ENCODE data around the gene LARP1.
"Not testable (repeated sequence)": the region's sequence is repeated elsewhere in the genome, so short reads cannot be mapped to it uniquely, and the experiment has no call there.

LARP1 gene

DNA sequence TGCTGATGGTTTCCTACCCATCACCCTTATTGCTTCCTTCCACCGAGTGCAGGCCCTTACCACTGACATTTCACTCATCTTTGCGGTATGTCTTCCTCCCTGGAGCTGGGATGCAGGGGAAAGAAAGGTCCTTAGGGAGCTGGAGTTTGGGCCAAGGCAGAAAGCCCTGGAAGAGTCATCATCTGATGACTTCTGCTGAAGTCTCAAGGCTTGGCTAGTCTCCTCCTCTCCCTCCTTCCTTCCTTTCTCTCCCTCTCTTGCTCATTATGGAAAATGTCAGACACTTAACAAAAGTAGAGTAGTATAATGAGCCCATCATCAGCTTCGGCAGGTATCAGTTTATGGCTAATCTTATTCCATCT, 40.0 kb downstream of the LARP1 start:
- DNase-seq = no peak

DNA sequence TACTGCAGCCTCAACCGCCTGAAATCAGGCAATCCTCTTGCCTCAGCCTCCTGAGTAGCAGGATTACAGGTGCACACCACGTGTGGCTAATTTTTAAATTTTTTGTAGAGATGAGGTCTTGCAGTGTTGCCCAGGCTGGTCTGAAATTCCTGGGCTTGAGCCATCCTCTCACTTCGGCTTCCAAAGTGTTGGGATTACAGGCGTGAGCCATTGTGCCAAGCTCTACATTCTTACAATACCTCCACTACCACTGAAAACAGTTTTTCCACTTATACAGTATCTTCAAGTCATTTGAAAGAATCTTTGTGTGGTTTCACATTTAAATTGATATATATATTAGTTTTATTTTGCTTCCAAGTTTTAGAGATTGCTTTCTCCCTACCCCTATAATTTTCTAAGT, 42.6 kb downstream of the LARP1 start:
- DNase-seq = no peak

DNA sequence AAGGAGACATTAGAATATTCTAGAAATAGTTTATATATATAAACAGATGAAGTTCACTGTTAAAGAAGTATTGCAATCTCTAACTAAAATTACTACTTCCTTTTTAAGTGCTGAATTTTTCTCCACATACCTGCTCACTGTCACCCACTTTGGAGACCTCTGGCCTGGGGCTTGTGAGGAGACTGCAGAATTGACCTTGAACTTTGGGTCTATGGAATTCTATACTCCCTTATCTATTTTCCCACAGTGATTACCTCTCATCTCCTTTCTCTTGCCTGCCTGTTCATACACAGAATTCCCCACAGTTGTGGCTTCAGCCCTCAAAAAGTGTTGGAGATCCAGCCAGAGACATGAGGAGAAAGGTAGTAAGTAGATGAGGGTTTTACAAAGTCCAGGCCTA, 45.4 kb downstream of the LARP1 start:
- no peak for DNase-seq

DNA sequence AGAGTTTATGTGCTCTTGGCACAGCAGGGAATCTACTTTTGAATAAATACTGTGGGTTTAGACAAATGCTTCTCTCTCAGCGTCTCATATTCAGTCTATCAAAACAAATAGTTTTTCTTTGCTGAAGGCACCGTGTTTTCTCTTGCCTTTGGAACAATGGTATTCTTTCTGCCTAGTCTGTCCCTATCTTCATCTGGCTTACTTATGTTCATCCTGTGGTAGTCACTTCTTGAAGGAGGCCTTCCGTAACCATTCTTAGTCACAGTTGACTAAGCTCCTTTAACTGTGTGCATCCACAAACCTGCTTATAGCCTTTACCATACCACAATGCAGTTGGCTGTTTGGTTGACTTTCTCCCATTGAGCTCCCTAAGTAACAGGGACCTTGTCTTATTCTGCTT, 45.9 kb downstream of the LARP1 start:
- DNase-seq = no peak

DNA sequence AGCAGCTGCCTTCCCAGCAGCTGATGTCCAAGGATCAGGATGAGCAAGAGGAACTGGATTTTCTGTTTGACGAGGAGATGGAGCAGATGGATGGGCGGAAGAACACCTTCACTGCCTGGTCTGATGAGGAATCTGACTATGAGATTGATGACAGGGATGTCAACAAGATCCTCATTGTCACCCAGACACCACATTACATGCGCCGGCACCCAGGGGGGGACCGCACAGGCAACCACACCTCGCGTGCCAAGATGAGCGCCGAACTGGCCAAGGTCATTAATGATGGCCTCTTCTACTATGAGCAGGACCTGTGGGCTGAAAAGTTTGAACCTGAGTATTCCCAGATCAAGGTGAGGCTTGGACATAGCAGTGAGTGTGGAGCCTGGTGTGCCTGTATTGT, 46.9 kb downstream of the LARP1 start:
- no peak for DNase-seq

DNA sequence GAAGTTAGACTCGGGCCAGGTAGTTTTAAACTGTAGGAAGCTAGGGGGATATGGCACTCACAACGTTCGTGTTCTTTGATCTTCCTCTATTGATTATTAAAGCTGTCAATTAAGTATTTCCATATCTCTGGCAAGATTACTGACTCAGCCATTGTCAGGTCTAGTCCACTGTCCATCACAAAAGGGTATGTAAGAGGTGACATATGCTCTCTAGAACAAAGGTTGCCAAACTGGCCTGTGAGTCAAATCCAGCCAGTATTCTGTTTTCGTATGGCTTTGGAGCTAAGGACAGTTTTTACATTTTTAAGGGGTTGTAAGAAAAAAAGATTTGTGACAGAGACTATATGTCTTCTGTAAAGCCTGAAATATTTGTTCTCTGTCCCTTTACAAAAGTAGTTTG, 51.0 kb downstream of the LARP1 start:
- no peak for DNase-seq

DNA sequence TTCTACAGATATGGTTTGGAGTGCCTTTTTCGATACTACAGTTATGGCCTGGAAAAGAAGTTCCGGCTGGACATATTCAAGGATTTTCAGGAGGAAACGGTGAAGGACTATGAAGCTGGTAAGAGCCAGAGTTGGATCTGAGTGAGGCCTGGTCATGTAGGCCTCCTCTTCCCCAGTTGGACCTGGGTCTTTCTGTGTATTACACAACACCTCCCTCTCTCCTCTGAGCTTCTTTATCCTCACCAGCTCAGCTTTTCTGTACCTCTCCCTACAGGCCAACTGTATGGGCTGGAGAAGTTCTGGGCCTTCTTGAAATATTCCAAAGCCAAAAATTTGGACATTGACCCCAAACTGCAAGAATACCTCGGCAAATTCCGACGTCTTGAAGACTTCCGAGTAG, 56.1 kb downstream of the LARP1 start:
- DNase-seq = no peak

DNA sequence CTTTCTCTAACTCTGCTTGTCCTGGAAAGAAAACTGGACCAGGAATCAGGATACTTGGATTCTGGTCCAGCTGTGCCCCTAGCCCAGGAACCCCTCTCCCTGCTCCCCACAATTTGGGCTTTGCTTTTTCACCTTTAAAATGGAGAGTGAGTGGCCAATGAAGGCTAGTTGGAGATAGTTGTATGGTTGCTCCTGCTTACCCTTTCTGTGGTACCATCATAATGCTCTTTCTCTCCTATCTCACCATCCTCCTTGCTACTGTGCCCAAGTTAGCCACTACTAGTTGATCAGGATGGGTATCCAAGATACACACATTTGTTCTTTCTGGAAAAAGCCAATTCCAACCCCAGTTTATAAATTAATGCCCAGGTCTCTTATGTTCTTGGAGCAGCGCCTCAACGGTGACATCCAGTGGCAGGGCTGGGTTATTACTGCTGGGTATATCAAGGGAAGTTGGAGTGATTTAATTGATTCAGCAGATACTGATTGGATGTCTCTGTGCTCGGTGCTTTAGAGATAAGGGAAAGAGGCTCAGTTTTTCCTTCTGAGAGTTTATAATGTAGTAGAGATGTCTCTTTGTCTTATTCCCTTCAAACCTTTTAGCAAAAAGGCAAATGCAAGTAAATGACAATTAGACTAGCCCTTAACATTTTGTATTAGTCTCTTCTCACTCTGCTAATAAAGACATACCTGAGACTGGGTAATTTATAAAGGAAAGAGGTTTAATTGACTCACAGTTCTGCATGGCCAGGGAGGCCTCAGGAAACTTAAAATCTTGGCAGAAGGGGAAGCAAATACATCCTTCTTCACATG, 56.7 kb downstream of the LARP1 start:
- DNase-seq = peak; percentile 42 to 72

DNA sequence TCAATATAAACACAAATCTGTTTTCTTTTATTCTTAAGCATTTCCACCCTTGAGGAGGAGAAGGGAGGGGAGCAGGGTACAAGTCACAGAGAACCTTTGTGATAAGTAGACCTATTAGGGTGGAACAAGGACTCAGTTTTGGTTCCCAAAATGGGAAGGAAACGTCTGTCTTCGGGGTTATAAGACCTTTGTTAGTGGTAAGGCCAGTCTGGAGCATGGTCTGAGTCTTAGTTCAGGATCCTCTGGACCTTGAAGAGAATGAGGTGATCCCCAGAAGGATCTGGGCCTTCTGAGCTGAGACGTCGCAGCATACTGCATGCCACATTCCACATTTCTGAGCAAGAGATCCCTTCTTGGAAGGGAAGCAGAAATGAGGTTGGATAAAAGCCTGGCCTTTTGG, 58.0 kb downstream of the LARP1 start:
- no peak for DNase-seq

DNA sequence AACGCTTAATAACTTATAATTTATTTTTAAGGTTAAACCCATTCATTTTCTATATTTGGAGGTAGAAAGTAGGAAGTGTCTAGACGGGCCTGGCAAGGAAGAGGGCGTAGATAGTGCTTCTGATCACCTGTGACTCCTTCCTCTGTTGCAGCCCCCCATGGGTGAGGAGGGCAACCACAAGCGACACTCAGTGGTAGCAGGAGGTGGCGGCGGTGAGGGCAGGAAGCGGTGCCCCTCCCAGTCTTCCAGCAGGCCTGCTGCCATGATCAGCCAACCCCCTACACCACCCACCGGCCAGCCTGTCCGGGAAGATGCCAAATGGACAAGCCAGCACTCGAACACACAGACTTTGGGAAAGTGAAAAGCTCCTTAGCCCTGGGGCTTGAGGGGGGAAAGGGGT, 58.6 kb downstream of the LARP1 start:
- no peak for DNase-seq

DNA sequence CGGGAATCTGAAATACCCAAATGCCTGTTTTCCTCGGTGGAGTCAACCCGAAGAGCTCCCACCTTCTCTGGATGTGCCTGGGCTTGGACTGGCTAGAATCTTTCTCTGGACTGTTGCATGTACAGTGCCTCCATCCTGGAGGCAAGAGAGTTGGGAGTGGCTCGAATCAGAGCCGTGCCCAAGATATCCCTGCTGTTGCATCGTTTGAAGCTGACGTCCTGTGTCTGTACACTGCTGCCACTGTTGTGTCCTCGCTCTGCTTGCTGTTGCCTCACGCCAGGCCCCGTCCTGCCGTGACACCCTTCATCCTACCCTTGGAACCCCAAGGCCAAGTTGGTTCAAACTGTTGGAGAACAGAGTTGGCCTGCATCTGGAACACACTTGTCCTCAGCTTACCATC, 59.8 kb downstream of the LARP1 start:
- no peak for DNase-seq

DNA sequence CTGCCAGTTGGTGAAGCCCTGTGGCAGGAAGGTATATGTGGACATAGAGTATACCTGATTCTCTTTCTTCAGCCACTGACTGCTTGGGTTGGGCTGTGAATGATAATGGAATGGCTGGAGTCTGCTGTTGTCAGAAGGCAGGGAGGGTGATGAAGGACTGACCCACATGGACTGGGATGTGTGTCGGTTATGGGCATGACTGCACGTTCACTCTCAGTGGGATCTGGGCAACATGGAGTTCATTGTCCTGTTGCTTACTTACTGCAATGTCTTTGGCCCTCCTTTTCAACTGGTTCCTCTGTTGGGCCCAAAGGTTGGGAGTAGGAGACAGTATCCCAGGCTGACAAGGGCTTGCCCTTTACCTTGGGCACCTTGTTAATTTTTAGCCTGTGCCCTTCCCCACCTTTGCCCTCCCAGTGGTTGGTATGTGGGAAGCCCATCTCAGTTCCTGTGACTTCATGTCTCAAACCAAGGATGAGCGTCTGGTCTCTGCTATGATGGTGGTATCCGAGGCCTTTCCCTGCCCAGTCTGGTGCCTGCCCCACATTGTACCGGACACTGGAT, 60.6 kb downstream of the LARP1 start:
- no peak for DNase-seq

DNA sequence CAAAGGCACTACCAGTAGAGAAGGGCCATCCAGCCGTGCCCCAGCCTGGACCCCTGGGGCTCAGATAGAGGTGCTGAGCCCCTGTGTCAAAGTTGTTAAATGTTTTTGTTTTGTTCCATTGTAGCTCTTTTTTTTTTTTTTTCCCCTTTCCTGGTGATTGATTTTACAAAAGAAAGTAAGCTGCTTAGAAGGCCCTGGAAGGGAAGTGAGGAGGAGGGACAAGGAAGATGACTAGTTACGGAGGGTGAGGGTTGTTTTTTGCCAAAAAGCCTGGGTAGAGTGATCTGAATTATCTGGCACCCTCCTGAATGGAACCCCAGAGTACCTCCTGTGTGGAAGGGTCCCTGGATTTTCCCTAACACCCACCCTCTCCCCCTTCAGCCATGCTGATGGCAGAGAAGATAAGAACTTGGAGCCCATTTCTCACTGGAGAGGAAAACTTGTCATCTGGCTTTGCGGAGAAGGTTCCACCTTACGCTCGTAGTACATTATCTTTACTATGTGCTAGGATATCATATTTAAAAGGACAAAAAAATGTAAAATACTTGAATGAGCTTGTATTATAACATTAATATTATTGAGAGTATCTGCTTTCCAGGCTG, 61.8 kb downstream of the LARP1 start:
- DNase-seq = no peak

DNA sequence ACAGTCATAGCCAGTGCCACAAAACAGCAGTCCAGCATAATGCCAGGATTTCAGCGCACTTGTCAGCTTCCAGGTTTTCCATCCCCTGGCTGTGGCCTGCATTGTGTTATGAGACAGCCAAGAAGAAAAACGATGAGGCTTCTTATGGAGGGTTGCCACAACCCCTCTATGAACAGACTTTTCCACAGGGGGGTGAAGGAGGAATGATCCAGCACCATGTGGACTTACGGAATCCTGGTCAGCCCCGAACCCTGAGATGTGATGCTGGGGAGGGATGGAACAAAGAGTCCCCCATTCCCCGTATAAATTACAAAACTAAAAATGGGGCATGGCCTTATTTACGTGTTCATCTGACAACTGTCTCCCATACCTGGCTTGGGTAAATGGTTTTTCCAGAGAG, 62.6 kb downstream of the LARP1 start:
- no peak for DNase-seq

DNA sequence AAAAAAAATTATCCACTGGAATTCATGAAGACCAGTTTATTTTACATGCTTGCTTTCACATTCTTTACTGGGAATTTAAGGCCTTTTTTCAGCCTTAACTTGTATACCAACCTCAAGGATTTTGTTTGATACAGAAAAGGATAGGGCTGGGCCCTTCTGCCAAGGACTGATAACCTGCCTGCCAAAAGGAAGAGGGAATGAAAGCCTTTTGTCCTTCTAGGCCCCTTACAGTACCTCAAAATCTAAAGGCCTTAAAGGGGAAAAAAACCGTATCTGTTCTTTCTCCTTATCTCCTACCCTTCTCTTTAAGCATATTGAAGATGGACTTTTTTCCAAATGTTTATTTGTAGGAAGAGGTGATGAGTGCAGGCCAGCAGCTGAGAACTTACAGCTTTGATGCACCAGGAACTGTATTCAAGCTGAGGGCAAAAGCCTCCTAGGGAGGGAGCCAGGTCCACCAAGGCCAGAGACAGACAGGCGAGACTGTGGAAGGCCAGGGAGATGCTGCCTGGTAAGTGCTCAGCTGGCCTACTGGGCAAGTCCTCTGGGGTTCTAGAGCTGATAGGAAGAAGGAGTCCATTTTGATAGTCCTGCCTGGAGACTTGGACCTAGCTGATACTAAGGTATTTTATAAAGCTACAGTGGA, 63.4 kb downstream of the LARP1 start:
- DNase-seq = no peak

DNA sequence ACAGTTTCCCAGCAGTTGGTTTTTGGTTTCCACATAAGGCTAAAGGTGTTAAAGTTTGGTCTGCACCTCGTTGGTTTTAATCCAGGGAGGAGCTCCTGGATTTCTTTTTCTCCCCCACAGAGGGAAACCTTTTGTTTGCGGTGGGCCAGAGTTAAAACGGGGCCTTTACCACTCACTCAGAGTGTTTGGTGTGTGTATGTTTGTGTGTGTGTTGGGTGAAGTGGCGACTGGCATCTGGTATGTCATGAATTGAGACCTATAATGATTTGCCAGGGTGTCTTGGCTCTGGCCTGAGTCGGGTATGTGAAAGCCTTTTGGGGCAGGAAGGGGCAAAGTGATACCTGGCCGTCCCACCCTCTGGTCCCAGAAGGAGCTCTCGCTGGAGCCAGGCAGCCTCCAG, 64.4 kb downstream of the LARP1 start:
- no peak for DNase-seq

DNA sequence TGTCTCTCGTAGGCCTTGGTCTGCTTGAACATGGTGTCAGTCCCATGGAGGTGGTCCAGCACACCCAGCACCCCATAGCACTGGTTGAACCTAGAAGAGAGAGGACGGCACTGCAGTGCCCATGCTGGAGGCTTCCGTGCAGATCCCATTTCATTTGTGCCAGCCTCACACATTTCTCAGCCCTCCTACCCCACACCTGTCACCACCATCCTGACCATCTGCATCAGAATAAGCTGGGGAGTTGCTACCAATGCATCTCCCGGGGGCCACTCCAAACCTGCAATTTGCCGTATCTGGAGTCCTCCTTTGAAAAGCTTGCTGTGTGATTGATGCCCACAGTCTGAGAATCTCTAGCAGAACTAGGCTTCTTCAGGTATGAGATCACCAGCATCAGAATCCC, 65.2 kb downstream of the LARP1 start:
- no peak for DNase-seq

DNA sequence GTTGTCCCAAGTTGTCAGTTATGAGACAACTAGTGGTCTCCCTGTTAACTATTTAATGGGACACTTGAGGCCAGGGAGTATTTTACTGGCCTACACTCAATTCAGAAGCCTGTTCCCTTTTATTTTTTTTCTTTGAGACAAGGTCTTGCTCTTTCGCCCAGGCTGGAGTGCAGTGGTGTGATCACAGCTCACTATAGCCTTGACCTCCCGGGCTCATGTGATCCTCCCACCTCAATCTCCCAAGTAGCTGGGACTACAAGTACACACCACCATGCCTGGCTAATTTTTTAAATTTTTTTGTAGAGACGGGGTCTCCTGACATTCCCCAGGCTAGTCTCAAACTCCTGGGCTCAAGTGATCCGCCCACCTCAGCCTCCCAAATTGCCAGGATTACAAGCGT, 67.7 kb downstream of the LARP1 start:
- DNase-seq = not testable (repeated sequence)

DNA sequence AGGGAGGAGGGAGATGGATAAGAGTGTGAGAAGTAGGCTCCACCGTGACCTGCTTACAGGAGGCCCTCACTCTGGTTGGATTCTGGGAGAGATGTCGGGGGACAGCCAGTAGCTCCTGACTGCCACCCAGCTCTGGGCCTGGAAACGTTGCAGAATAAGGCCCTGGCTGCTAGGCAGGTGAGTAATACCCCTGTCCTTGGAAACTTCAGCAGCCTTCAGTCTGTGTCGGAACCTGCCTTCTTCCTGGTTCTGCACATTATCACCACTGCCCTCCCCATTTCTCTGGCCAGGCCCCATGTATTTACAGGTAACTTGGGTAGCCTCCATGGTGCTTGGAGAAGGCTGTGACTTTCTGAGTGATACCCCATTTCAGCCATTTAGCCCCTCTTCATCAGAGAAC, 68.4 kb downstream of the LARP1 start:
- DNase-seq = no peak

DNA sequence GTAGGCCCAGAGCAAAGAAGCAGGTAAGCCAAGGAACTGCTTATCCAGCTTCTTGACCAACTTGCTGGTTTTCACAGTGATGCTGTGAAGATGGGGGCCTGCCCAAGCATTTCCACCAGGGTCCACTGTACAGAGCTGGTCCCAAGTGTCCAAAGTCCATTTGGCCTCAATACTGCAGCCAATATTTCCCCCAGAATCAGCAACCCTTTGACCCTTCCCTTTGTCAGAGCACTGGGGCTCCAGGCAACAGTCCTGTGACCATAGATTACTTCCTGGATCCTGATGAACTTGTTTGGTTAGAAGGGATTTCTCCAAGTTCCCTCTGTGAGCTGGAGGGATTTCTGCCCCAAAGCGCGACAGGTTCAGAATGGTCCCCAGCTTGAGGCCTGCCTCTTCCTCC, 68.9 kb downstream of the LARP1 start:
- no peak for DNase-seq

DNA sequence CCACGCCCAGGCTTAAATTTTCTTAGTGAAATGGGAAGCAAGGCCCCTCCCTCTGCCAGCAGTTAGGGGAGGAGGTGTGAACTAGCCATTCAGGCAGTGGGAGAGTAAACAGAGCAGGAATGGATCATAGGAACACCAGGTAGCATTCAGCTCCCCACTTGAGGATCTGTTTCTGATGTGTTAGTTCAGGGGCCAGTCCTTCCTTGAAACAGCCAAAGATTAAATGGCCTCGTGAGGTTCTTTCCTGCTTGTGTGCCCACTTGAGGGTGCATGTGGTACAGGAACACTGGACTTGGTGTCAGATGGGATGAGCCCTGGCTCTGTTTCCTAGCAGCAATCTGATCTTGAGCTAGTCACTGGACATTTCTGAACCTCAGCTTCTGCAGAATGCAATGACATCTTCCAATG, 74.0 kb downstream of the LARP1 start:
- DNase-seq = no peak

DNA sequence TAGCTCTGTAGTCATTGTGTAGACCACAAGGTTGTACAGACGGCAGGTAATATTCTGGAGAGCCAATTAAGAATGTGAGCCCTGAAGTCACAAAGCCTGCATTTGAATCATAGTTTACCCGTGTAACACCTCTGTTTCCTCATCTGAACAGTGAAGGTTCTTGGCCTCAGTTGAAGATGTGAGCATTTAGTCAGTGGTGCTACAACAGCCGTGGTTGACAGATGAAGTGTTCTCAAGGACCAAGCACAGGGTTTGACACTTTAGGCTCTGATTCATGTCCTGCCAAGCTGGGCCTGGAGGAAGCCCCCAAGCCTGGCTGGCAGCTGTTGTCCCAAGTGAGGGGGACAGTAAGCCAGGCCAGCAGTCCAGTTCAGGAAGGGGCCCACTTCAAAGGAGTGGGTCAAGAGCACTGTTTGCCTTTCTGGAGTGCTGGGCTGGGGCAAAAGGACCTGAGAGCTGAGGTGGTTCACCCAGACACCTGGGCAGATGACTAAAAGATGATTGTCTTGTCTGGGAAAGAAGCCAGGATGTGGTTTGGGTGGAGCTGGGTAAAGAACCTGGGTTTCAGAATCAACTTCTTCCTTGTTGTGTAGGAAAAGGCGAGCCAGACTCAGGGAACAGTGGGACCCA, 74.5 kb downstream of the LARP1 start:
- DNase-seq = no peak

DNA sequence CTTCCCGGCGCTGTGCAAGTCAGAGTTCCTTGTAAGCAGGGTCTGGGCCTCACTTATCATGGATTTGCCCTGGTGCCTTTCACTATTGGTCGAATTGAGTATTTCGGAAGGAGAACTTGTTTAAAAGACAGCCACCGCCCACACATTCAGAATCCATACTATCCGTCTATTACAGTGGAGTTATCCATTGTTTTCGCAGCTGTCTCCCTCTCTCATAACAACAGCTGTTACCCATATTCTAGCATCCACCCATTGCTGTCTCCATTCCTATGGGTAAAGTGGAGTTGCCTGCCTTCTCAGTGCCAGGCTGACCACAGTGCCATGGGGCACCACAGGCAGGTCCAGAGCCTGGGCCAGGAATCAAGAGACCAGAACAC, 75.0 kb downstream of the LARP1 start:
- no peak for DNase-seq

DNA sequence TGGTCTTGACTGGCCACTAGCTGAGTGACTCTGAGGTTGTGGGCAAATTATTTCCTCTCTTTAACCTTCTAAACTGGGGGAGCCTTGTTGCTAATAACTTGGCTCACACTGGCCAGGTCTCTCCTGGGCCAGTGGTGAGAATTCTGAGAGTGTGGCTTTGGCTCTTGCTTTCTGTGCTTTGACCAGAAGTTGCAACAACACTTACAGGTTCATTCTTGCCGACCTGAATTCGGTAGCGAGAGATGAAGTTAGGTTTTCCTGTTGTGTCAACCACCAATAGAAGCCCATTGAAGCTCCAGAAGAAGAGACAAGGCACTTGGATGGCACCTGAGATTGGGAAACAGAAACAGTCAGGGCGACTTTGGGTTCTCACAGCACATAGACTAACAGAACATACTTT, 75.4 kb downstream of the LARP1 start:
- DNase-seq = no peak

Measured in inflammatory macrophage treated with lipopolysaccharide for 1 hour (primary cell).